IPS-20b (cell line): ENCODE measurements around the gene KRT32.

Experiments
- H3K27ac ChIP-seq: one replicate; pipeline ENCODE4 v1.5.1; 2013; ENCODE audit warnings: low read length
- H3K27me3 ChIP-seq: 2 replicates; pipeline ENCODE4 v1.6.1; 2013; ENCODE audit warnings: mild to moderate bottlenecking, low read length, inconsistent platforms; ENCODE audit not compliant: insufficient read depth
- H3K36me3 ChIP-seq: 2 replicates; pipeline ENCODE4 v1.6.1; 2013; ENCODE audit warnings: low read depth, mild to moderate bottlenecking, inconsistent platforms, low read length, moderate library complexity; ENCODE audit not compliant: insufficient read depth
- H3K4me1 ChIP-seq: 2 replicates; pipeline ENCODE4 v1.6.1; 2013; ENCODE audit warnings: mild to moderate bottlenecking, control low read depth, inconsistent platforms, low read length, moderate library complexity; ENCODE audit not compliant: insufficient read depth
- H3K4me3 ChIP-seq: 2 replicates; pipeline ENCODE4 v1.5.1; 2013; ENCODE audit warnings: mild to moderate bottlenecking, low read length, inconsistent platforms
- H3K9ac ChIP-seq: 2 replicates; pipeline ENCODE4 v1.6.1; 2013; ENCODE audit warnings: low read depth, mild to moderate bottlenecking, inconsistent platforms, low read length, moderate library complexity
- H3K9me3 ChIP-seq: 2 replicates; pipeline ENCODE4 v1.6.1; 2013; ENCODE audit warnings: mild to moderate bottlenecking, low read depth, low read length, inconsistent platforms; ENCODE audit not compliant: insufficient read depth

KRT32 gene

DNA sequence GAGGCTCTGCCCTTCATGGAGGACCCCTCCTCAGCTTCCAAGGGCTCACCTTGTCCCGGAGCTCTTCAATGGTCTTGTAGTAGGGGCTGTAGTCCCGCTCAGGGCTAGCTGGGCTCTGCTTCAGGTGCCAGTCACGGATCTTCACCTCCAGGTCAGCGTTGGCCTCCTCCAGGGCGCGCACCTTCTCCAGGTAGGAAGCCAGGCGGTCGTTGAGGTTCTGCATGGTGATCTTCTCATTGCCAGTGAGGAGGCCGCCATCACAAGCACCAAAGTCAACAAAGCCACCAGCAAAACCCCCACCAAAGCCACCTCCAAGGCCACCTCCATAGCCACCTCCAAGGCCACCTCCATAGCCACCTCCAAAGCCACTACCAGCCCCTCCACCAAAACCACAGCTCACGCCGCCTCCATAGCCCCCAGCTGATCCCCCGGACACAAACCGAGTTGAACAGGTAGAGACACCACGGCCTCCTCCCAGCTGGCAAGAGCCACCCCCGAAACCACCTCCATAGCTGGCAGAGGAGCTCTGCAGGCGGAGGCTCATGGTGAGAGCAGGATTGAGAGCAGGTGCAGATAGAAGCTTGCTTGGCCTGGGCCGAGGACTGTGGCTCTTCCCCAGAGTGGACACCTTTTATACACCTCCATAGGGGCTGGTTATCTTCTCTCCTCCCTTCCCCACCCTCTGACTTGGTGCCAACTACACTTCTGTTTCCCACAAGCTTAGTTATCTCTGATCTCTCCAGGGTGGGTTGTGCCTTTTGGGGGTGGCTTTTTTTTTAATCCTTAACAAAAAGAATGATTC lies 38.0 kb upstream of the KRT32 start, which contains the start of gene KRT13:
Gene KRT13, minus strand, starts transcription at position 606 of the 802 bp plus-strand sequence. Its CDS starts 62 bp downstream, at position 544.
- H3K4me3 ChIP-seq = no peak within 1 kb of the TSS
- H3K4me1 ChIP-seq = peaks cover 11% of the 10 kb centered on the region; the same call in 1 of the 2 replicates
- no peak within 1 kb of the TSS for H3K27ac ChIP-seq

GRCh38 chr17:41504246-41504977 lies 37.2 kb upstream of the KRT32 start:
- Histone ChIP-seq H3K4me1 (peaks cover 10% of the 10 kb centered on the region; the same call in 1 of the 2 replicates), H3K27ac (no peak overlapping the region), H3K4me3 (no peak overlapping the region), H3K9me3 (no peaks in the 10 kb centered on the region), H3K36me3 (no peaks in the 10 kb centered on the region), H3K27me3 (no peaks in the 10 kb centered on the region), H3K9ac (no peak overlapping the region)

More for the DNA sequence above, 38.0 kb upstream of the KRT32 start, which contains the start of gene KRT13:
- Histone ChIP-seq H3K9me3 (no peaks in the 10 kb centered on the region), H3K36me3 (no peaks in the 10 kb centered on the region), H3K27me3 (no peaks in the 10 kb centered on the region), H3K9ac (no peak within 1 kb of the TSS)

- Histone ChIP-seq H3K36me3 (no peaks in the 10 kb centered on the region), H3K9ac (no peak overlapping the region), H3K4me3 (no peak overlapping the region), H3K9me3 (no peaks in the 10 kb centered on the region), H3K27me3 (no peaks in the 10 kb centered on the region), H3K27ac (no peak overlapping the region), H3K4me1 (peaks cover 10% of the 10 kb centered on the region; the same call in 1 of the 2 replicates)
Measured at GRCh38 chr17:41503202-41503601, 36.0 kb upstream of the KRT32 start.

DNA sequence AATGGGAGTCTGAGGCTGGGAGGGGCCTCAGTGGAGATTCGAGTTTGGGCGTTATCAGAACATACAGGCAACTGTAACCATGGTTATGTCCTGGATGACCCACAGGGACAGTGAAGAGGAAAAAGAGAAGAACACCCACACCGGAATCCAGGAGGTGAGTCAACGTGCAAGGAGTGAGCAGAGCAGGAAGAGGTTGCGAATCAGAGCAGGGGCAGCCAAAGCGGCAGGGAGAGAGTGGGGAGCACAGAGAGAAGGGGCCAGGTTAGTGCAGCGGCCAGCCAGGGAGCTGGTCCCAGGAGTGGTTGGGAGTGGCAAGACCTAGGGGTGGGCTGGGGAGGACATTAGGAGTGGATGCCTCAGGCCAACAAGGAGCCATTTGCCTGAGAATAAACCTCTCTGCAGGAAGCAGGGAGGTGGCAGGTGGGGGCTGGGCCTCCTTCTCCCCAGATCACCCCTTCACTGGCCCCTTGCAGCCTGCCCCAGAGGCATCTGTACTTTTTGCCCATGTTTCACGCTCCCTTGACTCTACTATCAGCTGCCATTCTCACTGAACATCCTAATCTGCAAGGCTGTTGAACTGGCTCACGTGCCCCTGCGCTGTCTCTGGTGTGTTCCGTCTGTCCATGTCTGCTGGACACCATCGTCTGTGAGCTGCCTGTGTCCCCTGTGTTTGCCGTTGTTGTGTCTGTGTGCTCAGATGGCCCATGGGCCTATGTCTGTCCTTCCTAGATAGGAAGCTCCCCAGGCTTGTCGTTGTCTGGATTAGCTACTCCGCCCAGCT lies 33.1 kb upstream of the KRT32 start:
- Histone ChIP-seq H3K27me3 (no peaks in the 10 kb centered on the region), H3K36me3 (no peaks in the 10 kb centered on the region), H3K4me1 (peaks cover 10% of the 10 kb centered on the region; the same call in 1 of the 2 replicates), H3K27ac (no peak overlapping the region), H3K9ac (no peak overlapping the region), H3K9me3 (no peaks in the 10 kb centered on the region), H3K4me3 (peak overlapping the region; percentile 8; the same call in 1 of the 2 replicates)

- Histone ChIP-seq H3K36me3 (no peaks in the 10 kb centered on the region), H3K27ac (no peak overlapping the region), H3K9ac (no peak overlapping the region)
Measured at GRCh38 chr17:41499714-41500113, 32.5 kb upstream of the KRT32 start.

DNA sequence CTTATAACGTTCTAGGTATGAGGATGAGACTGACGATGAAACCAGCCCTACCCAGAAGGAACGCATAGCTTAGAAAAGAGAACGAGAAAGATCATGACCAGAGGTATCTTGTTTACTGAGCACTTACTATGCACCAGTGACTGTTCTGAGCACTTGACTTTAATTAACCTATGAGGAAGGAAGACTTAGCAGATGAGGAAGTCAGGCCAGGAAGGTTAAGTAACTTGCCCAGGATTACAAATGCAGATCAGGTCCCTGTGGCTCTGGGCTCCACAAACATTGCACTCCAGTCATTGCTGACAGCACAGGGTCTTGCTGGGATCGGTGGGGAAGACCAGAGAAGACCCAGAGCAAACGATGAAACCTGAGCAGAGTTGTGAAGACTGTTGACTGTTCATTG lies 31.1 kb upstream of the KRT32 start:
- Histone ChIP-seq H3K9ac (no peak overlapping the region), H3K4me1 (peaks cover 10% of the 10 kb centered on the region; the same call in 1 of the 2 replicates), H3K27me3 (no peaks in the 10 kb centered on the region), H3K4me3 (no peak overlapping the region), H3K27ac (no peak overlapping the region), H3K9me3 (no peaks in the 10 kb centered on the region), H3K36me3 (no peaks in the 10 kb centered on the region)

More at GRCh38 chr17:41499714-41500113, 32.5 kb upstream of the KRT32 start:
- Histone ChIP-seq H3K27me3 (no peaks in the 10 kb centered on the region), H3K9me3 (no peaks in the 10 kb centered on the region), H3K4me3 (no peak overlapping the region), H3K4me1 (peaks cover 10% of the 10 kb centered on the region; the same call in 1 of the 2 replicates)

DNA sequence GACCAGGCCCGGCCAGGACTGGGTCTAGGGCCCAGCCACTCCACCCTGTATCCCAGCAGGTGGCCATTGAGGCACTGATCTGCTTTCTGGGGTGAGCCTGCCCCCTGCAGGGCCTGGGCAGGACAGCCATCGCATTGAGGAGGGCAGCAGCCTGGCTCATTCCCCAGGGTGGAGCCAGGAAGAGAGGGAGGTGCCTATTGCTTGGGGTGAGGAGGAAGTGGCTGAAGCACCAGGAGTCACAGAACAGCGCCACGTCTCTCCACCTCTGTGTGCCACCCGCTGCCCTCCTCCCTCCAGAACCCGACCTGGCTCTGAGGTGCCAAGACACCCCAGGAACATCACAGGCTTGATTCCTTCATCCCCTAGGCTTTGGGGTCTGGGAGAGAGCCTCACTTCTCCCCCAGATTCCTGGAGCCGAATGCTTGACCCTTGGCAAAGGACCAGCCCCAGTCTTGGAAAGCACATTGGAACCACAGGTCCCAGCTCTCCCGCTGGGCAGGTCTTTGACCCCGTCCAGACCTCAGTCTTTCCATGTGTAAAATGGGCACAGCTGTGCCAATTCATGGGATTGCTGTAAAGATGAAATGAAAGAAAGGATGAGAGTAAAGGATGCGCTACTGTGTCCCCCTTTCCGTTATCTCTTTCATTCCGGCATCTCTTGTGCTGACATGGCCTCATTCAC lies 29.8 kb upstream of the KRT32 start:
- no peaks in the 10 kb centered on the region for H3K9me3 ChIP-seq
- H3K9ac ChIP-seq = no peak overlapping the region
- no peak overlapping the region for H3K4me3 ChIP-seq
- no peak overlapping the region for H3K27ac ChIP-seq
- no peaks in the 10 kb centered on the region for H3K36me3 ChIP-seq
- H3K4me1 ChIP-seq = peaks cover 10% of the 10 kb centered on the region; the same call in 1 of the 2 replicates
- H3K27me3 ChIP-seq = no peaks in the 10 kb centered on the region

GRCh38 chr17:41494524-41494923 lies 27.3 kb upstream of the KRT32 start:
- H3K4me1 ChIP-seq = no peaks in the 10 kb centered on the region
- no peaks in the 10 kb centered on the region for H3K9me3 ChIP-seq
- no peak overlapping the region for H3K9ac ChIP-seq
- no peaks in the 10 kb centered on the region for H3K27me3 ChIP-seq
- no peak overlapping the region for H3K4me3 ChIP-seq
- no peak overlapping the region for H3K27ac ChIP-seq
- H3K36me3 ChIP-seq = no peaks in the 10 kb centered on the region

- Histone ChIP-seq H3K27me3 (no peaks in the 10 kb centered on the region; the same call in 1 of the 2 replicates), H3K27ac (no peak overlapping the region), H3K4me3 (no peak overlapping the region), H3K36me3 (no peaks in the 10 kb centered on the region), H3K9me3 (no peaks in the 10 kb centered on the region), H3K9ac (no peak overlapping the region), H3K4me1 (no peaks in the 10 kb centered on the region)
Measured at GRCh38 chr17:41492771-41493170, 25.6 kb upstream of the KRT32 start.

GRCh38 chr17:41492351-41492750 lies 25.2 kb upstream of the KRT32 start:
- Histone ChIP-seq H3K27me3 (peaks cover 4% of the 10 kb centered on the region; the same call in 1 of the 2 replicates), H3K27ac (no peak overlapping the region), H3K4me1 (no peaks in the 10 kb centered on the region), H3K9me3 (no peaks in the 10 kb centered on the region), H3K9ac (no peak overlapping the region), H3K36me3 (no peaks in the 10 kb centered on the region), H3K4me3 (no peak overlapping the region)

DNA sequence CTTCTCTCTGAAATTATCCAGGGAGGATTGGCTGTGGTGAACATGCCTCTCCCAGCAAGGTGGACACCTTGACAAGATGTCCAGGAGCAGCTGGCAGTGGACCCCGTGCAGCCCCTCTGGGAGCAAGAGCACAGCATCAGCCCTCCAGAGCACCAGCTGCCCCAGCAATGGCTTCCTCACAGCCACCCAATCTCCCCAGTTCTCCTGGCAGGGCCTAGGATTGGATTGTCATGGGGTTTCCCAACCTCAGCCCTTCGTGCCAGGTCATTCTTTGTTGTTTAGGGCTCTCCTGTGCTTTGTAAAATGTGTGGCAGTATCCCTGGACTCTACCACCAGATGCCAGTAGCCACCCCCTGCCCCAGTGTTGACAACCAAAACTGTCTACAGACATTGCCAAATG lies 24.3 kb upstream of the KRT32 start:
- Histone ChIP-seq H3K4me3 (no peak overlapping the region), H3K27ac (no peak overlapping the region), H3K27me3 (peaks cover 12% of the 10 kb centered on the region), H3K36me3 (no peaks in the 10 kb centered on the region), H3K4me1 (no peaks in the 10 kb centered on the region), H3K9me3 (no peaks in the 10 kb centered on the region), H3K9ac (no peak overlapping the region)
